HepG2 (cell line): Measurements from ENCODE around the gene SLC13A3. TPM values are rescaled to one million over a fixed set of nuclear protein-coding genes. Genes with fewer than 3 reads are reported as not detected.

ENCODE experiments used
- CHD2 ChIP-seq: IDR thresholded peaks from 2 replicates; pipeline ENCODE4 v1.6.1; 2011; ENCODE audit warnings: low read depth, low read length, improper control_type of control experiment
- EP300 ChIP-seq, 3 experiments: sonication (generic) in 1 of 3; formaldehyde crosslinking in 1 of 3; IDR thresholded peaks; 2 replicates each; pipeline versions ENCODE4 v1.5.1 to v1.6.1; 2011 to 2020; ENCODE audit warnings: low read depth in 2 of 3, low read length in 2 of 3, borderline replicate concordance in 1 of 3, improper control_type of control experiment in 1 of 3, mild to moderate bottlenecking in 1 of 3, missing genetic modification reagents in 1 of 3, moderate library complexity in 1 of 3
- ERF ChIP-seq: IDR thresholded peaks from 2 replicates; pipeline ENCODE4 v1.6.1; 2018; ENCODE audit warnings: missing biosample characterization, missing genetic modification reagents
- FOSL1 ChIP-seq: sonication (generic); formaldehyde crosslinking; IDR thresholded peaks from 2 replicates; pipeline ENCODE4 v1.9.0; 2021; ENCODE audit warnings: missing genetic modification reagents, borderline replicate concordance
- HES4 ChIP-seq: sonication (generic); formaldehyde crosslinking; IDR thresholded peaks from 2 replicates; pipeline ENCODE4 v1.9.0; 2021; ENCODE audit warnings: mild to moderate bottlenecking, missing genetic modification reagents, borderline replicate concordance
- IRX3 ChIP-seq: sonication (generic); formaldehyde crosslinking; IDR thresholded peaks from 2 replicates; pipeline ENCODE4 v1.8.1; 2023; ENCODE audit warnings: mild to moderate bottlenecking, low read depth, missing genetic modification reagents, borderline replicate concordance
- KMT2A ChIP-seq: sonication (generic); formaldehyde crosslinking; IDR thresholded peaks from 2 replicates; pipeline ENCODE4 v1.4.0; 2020; ENCODE audit warnings: missing genetic modification reagents
- MED13 ChIP-seq: sonication (generic); formaldehyde crosslinking; IDR thresholded peaks from 2 replicates; pipeline ENCODE4 v1.5.0; 2020; ENCODE audit warnings: missing genetic modification reagents
- MIER3 ChIP-seq: IDR thresholded peaks from 2 replicates; pipeline ENCODE4 v1.6.1; 2016; ENCODE audit warnings: missing compliant biosample characterization, borderline replicate concordance
- PAF1 ChIP-seq: IDR thresholded peaks from 2 replicates; pipeline ENCODE4 v1.6.1; 2016; ENCODE audit warnings: missing genetic modification reagents, missing compliant biosample characterization
- PITX1 ChIP-seq: sonication (generic); formaldehyde crosslinking; IDR thresholded peaks from 2 replicates; pipeline ENCODE4 v1.5.1; 2020; ENCODE audit warnings: mild to moderate bottlenecking, missing genetic modification reagents
- PPARG ChIP-seq: conservative IDR thresholded peaks from 2 replicates; pipeline ENCODE4 v1.6.1; 2016; ENCODE audit warnings: missing biosample characterization, missing genetic modification reagents
- YEATS2 ChIP-seq: sonication (generic); formaldehyde crosslinking; IDR thresholded peaks from 2 replicates; pipeline ENCODE4 v1.4.0; 2020; ENCODE audit warnings: missing genetic modification reagents, borderline replicate concordance
- ZNF329 ChIP-seq: sonication (generic); formaldehyde crosslinking; IDR thresholded peaks from 2 replicates; pipeline ENCODE4 v1.9.0; 2021; ENCODE audit warnings: low read depth, mild to moderate bottlenecking, missing genetic modification reagents
- ZNF431 ChIP-seq: sonication (generic); formaldehyde crosslinking; IDR thresholded peaks from 2 replicates; pipeline ENCODE4 v1.9.0; 2022; ENCODE audit warnings: missing genetic modification reagents, low read depth, mild to moderate bottlenecking, borderline replicate concordance
- ZNF468 ChIP-seq: sonication (generic); formaldehyde crosslinking; IDR thresholded peaks from 2 replicates; pipeline ENCODE4 v1.8.0; 2022; ENCODE audit warnings: mild to moderate bottlenecking, moderate library complexity, missing genetic modification reagents
- ZNF496 ChIP-seq: sonication (generic); formaldehyde crosslinking; IDR thresholded peaks from 2 replicates; pipeline ENCODE4 v1.8.1; 2023; ENCODE audit warnings: mild to moderate bottlenecking, moderate library complexity, missing genetic modification reagents; ENCODE audit not compliant: insufficient replicate concordance
- ZNF660 ChIP-seq: sonication (generic); formaldehyde crosslinking; IDR thresholded peaks from 2 replicates; pipeline ENCODE4 v1.5.1; 2020; ENCODE audit warnings: mild to moderate bottlenecking, low read depth, missing genetic modification reagents, borderline replicate concordance
- ZNF878 ChIP-seq: sonication (generic); formaldehyde crosslinking; IDR thresholded peaks from 2 replicates; pipeline ENCODE4 v1.8.1; 2023; ENCODE audit warnings: mild to moderate bottlenecking, missing genetic modification reagents, moderate library complexity
- polyA plus RNA-seq, 8 experiments: library from polyadenylated mRNA; depleted of rRNA in 3 of 8; stranded (reverse) in 7 of 8; unstranded in 1 of 8; fragments of >200 nt; fragmentation: Illumina TruSeq in 4 of 8; extraction: Trizol in 4 of 8; gene quantifications; 2 replicates each; pipeline versions ENCODE4 v1.2.1 to v1.2.3, GENCODE V29; 2011 to 2016; ENCODE audit warnings: low read depth in 4 of 8, missing spikeins in 1 of 8, mixed read lengths in 1 of 8; ENCODE audit not compliant: insufficient read depth in 1 of 8
- total RNA-seq, 5 experiments: library from RNA; depleted of rRNA; stranded (reverse); fragments of >200 nt; fragmentation: Illumina TruSeq; extraction: Trizol; gene quantifications; 2 replicates each; pipeline ENCODE4 v1.2.3, GENCODE V29; 2016; ENCODE audit warnings: low read depth in 1 of 5
- TF ChIP-seq, protein P1 (sequence below): sonication (generic); formaldehyde crosslinking; IDR thresholded peaks from 2 replicates; pipeline ENCODE4 v1.4.0; 2020; ENCODE audit warnings: missing genetic modification reagents, borderline replicate concordance
- TF ChIP-seq, protein P2 (sequence below): IDR thresholded peaks from 2 replicates; pipeline ENCODE4 v1.6.1; 2016; ENCODE audit warnings: control low read depth
- TF ChIP-seq, protein P3 (sequence below): sonication (generic); formaldehyde crosslinking; IDR thresholded peaks from 2 replicates; pipeline ENCODE4 v1.5.1; 2020; ENCODE audit warnings: mild to moderate bottlenecking, missing genetic modification reagents, moderate library complexity

The SLC13A3 gene
- total and polyA plus RNA-seq, 2 of the 13 experiments (the other 11 are each of a cell fraction or from before 2014, with no cell fraction given) = 66.5 to 76.0 TPM

DNA sequence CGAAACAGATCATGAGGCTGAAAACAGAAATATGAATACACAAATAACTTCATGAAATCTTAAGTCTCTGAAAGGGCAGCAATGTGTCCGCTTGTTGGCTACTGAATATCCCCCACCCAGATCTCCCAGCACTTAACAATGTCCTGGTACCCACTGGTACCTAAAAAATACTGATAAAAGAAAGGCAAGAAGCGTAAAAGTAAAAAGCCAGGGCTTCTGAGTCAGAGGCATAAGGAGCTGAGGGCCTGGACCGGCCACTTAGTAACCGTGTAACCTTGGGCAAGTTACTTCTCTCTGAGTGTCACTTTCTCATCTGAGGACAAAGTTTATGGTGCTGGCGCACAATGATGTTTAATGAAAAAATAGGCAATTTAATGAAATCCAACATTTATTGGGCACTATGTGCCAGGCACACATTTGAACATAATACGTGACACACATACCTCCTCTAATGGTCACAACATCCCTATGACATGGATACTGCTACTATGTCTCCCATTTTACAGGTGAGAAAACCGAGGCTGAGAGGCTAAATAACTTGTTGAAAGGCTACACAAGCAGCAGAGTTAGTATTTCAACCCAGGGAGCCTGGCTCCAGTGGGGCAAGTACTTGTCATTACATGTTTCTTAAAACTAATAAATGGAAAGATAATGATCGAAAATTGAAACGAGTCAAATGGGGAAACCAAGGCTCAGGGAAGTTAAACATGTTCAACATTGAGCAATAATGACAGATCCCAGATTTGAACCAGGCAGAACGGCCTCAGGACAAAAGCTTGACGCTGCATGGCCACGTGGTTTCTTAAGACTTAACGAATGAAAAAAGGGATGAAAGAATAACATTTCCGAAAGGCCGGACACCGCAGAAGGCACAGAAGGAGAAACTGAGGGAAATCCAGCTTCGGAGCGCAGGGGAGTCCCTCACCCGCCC is 37.2 kb upstream of the SLC13A3 start (continued):
- TF ChIP-seq, protein P1, sequence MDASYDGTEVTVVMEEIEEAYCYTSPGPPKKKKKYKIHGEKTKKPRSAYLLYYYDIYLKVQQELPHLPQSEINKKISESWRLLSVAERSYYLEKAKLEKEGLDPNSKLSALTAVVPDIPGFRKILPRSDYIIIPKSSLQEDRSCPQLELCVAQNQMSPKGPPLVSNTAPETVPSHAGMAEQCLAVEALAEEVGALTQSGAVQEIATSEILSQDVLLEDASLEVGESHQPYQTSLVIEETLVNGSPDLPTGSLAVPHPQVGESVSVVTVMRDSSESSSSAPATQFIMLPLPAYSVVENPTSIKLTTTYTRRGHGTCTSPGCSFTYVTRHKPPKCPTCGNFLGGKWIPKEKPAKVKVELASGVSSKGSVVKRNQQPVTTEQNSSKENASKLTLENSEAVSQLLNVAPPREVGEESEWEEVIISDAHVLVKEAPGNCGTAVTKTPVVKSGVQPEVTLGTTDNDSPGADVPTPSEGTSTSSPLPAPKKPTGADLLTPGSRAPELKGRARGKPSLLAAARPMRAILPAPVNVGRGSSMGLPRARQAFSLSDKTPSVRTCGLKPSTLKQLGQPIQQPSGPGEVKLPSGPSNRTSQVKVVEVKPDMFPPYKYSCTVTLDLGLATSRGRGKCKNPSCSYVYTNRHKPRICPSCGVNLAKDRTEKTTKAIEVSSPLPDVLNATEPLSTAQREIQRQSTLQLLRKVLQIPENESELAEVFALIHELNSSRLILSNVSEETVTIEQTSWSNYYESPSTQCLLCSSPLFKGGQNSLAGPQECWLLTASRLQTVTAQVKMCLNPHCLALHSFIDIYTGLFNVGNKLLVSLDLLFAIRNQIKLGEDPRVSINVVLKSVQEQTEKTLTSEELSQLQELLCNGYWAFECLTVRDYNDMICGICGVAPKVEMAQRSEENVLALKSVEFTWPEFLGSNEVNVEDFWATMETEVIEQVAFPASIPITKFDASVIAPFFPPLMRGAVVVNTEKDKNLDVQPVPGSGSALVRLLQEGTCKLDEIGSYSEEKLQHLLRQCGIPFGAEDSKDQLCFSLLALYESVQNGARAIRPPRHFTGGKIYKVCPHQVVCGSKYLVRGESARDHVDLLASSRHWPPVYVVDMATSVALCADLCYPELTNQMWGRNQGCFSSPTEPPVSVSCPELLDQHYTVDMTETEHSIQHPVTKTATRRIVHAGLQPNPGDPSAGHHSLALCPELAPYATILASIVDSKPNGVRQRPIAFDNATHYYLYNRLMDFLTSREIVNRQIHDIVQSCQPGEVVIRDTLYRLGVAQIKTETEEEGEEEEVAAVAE = no peak
- TF ChIP-seq CHD2 (no peak), ZNF660 (CRISPR knock-in tag) (no peak), KMT2A (CRISPR knock-in tag) (no peak), ZNF329 (CRISPR knock-in tag) (no peak), PPARG (CRISPR knock-in tag) (no peak), HES4 (CRISPR knock-in tag) (no peak), ZNF496 (CRISPR knock-in tag) (no peak), ZNF878 (CRISPR knock-in tag) (0 out of 2 replicates have a peak, but pooled peaks have one; percentile 62), ZNF468 (CRISPR knock-in tag) (no peak), MIER3 (CRISPR knock-in tag) (no peak; the same call in 1 of the 2 replicates), YEATS2 (CRISPR knock-in tag) (no peak), ZNF431 (CRISPR knock-in tag) (no peak), EP300 (IDR thresholded peaks at IDR 0.05; ENCODE audit: low read depth in 2 of 2, low read length in 2 of 2) (no peak), EP300 (CRISPR knock-in tag; IDR thresholded peaks at IDR 0.05; ENCODE audit: borderline replicate concordance) (no peak), PITX1 (CRISPR knock-in tag) (no peak), PAF1 (CRISPR knock-in tag) (no peak; the same call in 1 of the 2 replicates), ERF (CRISPR knock-in tag) (no peak), IRX3 (CRISPR knock-in tag) (no peak), MED13 (CRISPR knock-in tag) (no peak), FOSL1 (no peak)
- TF ChIP-seq, protein P2, sequence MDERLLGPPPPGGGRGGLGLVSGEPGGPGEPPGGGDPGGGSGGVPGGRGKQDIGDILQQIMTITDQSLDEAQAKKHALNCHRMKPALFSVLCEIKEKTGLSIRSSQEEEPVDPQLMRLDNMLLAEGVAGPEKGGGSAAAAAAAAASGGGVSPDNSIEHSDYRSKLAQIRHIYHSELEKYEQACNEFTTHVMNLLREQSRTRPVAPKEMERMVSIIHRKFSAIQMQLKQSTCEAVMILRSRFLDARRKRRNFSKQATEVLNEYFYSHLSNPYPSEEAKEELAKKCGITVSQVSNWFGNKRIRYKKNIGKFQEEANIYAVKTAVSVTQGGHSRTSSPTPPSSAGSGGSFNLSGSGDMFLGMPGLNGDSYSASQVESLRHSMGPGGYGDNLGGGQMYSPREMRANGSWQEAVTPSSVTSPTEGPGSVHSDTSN (CRISPR knock-in tag) = no peak
- TF ChIP-seq, protein P3, sequence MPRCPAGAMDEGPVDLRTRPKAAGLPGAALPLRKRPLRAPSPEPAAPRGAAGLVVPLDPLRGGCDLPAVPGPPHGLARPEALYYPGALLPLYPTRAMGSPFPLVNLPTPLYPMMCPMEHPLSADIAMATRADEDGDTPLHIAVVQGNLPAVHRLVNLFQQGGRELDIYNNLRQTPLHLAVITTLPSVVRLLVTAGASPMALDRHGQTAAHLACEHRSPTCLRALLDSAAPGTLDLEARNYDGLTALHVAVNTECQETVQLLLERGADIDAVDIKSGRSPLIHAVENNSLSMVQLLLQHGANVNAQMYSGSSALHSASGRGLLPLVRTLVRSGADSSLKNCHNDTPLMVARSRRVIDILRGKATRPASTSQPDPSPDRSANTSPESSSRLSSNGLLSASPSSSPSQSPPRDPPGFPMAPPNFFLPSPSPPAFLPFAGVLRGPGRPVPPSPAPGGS (CRISPR knock-in tag) = no peak
